Left lobe of liver (tissue), 2 donors: ENCODE measurements around the gene TMPRSS3. TPM values are rescaled to one million over a fixed set of nuclear protein-coding genes. Genes with fewer than 3 reads are reported as not detected.

ENCODE experiments used
- ATAC-seq: fragments of 200-7000 bp; cut with Tn5 transposase; one replicate; pipeline ENCODE4 v1.9.1; 2020; ENCODE audit warnings: mild to moderate bottlenecking, moderate library complexity
- DNase-seq: peaks from one replicate; pipeline ENCODE4 v3.0.0-alpha.2; 2020; ENCODE audit warnings: low spot score
- total RNA-seq: library from RNA; stranded (reverse); gene quantifications from one replicate; pipeline ENCODE4 v1.2.1, GENCODE V29; 2021
- donor health status: DM: no; HTN: no; CAD: no; lungs with moderate emphysema.
- donor health status: DM: no; HTN: yes; CAD: no.

TMPRSS3 gene
- total RNA-seq: 1.0 TPM

DNA sequence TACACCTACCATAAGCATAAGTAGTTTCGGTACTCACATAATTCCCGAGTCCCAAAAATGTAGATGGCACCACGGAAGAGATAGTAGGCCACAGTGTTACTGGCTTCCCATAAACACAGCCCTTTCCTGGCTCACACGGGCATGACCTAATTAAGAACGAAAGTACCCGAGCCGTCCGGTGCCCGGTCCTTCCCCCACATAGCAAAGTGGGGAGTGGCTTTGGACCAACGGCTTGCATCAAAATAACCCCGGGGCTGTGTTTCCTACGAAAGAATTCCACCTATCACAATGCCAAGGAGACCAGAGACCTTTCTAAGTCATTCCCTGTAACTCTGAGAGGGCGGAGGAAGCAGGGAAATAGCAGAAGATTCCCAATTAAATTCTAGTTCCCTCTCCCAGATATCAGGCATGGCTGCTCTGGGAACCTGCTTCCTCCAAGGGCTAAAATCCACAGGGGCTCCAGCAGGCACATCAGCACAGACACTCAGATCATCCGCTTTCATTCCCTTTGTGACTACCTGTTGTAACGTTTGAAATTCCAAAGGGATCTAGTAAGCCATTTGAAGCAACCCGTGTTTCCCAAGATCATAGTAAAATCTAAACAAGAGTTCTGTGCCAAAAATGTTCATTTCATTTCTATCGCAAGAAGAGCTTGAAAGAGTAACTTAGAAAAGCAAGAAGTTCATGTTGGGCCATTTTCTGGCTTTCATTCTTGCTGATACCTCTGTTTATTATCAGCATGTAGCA, at the start of gene TMPRSS3:
TMPRSS3 (minus strand) TSS at position 148 of the 747 bp plus-strand sequence. CDS start 635 bp downstream, outside the sequence.
- no peak for DNase-seq

GRCh38 chr21:42445311-42445710, 49.5 kb upstream of the TMPRSS3 start:
- ATAC-seq (no peak), DNase-seq (no peak)

More for the DNA sequence above, at the start of gene TMPRSS3:
- peak; percentile 71 for ATAC-seq

- no peak for ATAC-seq
- no peak for DNase-seq
Observed at GRCh38 chr21:42444745-42445059, 48.9 kb upstream of the TMPRSS3 start.

- no peak for ATAC-seq
- DNase-seq: no peak
Observed at GRCh38 chr21:42443876-42444744, 48.3 kb upstream of the TMPRSS3 start.

DNA sequence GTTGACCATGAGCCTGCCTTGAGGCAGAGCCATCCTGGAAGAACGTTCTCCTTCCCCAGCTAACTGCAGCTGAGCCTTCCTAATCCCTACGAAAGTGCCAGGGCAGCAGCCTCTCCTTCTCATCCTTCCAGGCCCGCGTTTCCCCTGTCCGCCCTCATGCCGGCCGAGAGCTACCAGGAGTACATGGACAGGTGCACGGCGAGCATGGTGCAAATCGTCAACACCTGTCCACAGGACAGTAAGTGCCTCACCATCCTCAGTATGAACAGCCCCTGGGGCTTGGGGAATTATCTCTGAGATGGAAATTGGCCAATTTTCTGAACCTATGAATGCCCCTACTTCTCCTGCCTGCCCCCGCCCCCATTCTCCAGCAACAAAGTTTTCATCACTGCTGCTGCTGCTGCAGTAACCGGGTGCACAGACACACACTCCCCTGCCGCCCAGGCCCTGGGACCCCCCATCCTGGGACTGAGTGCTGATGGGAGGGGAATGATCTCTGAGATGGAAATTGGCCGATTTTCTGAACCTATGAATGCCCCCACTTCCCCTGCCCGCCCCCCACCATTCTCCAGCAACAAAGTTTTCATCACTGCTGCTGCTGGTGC, 47.4 kb upstream of the TMPRSS3 start:
- ATAC-seq (no peak), DNase-seq (no peak)

- ATAC-seq (no peak), DNase-seq (no peak)
Observed at GRCh38 chr21:42441963-42442362, 46.1 kb upstream of the TMPRSS3 start.

GRCh38 chr21:42440187-42440792, 44.4 kb upstream of the TMPRSS3 start:
- no peak for ATAC-seq

GRCh38 chr21:42439284-42440186, 43.7 kb upstream of the TMPRSS3 start:
- no peak for DNase-seq

More at GRCh38 chr21:42440187-42440792, 44.4 kb upstream of the TMPRSS3 start:
- no peak for DNase-seq

GRCh38 chr21:42438316-42439205, 42.7 kb upstream of the TMPRSS3 start:
- DNase-seq (no peak), ATAC-seq (no peak)

More at GRCh38 chr21:42439284-42440186, 43.7 kb upstream of the TMPRSS3 start:
- no peak for ATAC-seq

- no peak for DNase-seq
- peak; percentile 19 for ATAC-seq
Observed at GRCh38 chr21:42437786-42438185, 41.9 kb upstream of the TMPRSS3 start.

DNA sequence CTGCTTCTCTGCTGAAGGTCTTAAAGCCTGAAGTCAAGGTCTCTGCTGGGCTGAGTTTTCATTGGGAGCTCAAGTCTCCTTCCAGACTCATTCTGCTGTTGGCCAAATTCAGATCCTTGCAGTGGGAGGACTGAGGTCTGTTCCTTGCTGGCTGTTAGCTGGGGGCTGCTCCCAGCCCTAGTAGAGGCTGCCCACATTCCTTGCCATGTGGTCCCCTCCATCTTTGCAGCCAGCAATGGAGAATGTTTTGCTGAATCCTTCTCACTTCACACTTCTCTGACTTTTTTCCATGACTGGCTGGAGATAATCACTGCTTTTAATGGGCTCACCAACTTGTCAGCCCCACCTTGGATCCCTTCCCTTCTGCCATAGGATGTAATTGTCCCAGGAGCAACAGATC, 41.1 kb upstream of the TMPRSS3 start:
- no peak for DNase-seq
- ATAC-seq: no peak

DNA sequence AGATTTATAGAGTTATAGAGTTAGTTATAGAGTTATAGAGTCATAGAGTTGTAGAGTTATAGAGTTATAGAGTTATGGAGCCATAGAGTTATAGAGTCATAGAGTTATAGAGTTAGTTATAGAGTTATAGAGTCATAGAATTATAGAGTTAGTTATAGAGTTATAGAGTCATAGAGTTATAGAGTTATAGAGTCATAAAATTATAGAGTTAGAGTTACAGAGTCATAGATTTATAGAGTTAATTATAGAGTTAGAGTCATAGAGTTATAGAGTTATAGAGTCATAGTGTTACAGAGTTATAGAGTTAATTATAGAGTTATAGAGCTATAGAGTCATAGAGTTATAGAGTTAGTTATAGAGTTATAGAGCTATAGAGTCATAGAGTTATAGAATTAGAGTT, 40.0 kb upstream of the TMPRSS3 start:
- no peak for ATAC-seq

GRCh38 chr21:42435401-42435800, 39.5 kb upstream of the TMPRSS3 start:
- no peak for DNase-seq
- no peak for ATAC-seq

More for the DNA sequence above, 40.0 kb upstream of the TMPRSS3 start:
- no peak for DNase-seq

DNA sequence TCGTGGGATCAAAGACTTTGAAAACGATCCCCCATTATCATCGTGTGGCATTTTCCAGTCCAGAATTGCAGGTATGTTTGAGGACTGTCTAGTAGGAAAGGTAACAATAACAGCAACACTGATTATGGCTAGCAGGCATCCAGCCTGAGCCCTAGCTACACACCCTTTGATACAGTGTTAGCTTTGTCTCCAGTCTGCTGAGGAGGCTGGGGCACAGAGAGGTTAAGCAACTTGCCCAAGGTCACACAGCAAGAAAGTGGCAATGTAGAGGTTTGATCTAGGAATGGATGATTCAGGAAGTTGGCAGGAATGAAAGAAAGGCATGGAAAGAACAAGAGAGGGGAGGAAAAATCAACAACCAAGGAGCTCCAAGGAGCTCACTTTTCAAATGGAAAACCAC, 39.0 kb upstream of the TMPRSS3 start:
- no peak for ATAC-seq
- DNase-seq: no peak

- ATAC-seq (no peak), DNase-seq (no peak)
Observed at GRCh38 chr21:42433946-42434551, 38.2 kb upstream of the TMPRSS3 start.

DNA sequence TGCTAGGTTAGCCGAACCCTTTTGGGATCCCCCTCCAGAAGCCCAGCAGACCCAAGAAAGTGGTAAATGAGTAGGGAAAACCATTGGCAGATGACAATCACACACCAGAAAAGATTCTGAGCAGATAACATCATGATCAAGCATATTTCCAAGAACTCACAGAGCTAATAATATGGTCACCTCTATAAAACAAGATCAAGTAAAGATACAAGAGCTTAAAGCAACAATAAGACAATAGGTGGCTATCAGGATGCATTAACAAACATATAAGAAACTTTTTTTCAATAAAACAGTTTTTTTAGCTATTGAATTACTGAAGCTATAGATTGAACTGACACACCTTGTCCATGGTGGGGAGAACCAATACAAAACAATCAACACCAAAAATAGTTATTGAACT, 36.8 kb upstream of the TMPRSS3 start:
- DNase-seq: no peak
- ATAC-seq: no peak

- no peak for ATAC-seq
- DNase-seq: no peak
Observed at GRCh38 chr21:42431196-42431595, 35.3 kb upstream of the TMPRSS3 start.

GRCh38 chr21:42430521-42430920, 34.7 kb upstream of the TMPRSS3 start:
- ATAC-seq (no peak), DNase-seq (no peak)

DNA sequence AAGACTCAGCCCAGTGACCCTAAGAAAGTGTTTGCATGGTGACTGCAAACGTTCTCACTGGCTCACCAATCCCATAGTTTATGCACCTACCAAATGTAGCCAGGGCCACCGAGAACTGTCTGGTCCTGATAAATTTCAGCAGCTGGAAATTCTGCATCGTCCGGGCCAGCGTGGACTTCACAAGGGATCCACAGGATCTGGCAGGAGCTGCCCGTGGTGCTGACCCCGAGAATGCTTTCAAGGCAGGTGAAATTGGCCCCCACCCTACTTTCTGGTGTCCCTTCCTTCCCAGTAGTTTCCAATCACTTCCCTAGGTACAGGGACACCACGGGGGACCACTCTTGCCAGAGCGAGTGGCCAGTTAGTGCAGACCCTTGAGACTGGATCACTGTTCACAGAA, 34.0 kb upstream of the TMPRSS3 start:
- DNase-seq: no peak
- no peak for ATAC-seq
